Tibial nerve (tissue), 4 donors: ENCODE data around the gene ARRB1. TPM values are rescaled to one million over a fixed set of nuclear protein-coding genes. Genes with fewer than 3 reads are reported as not detected.
A peak's percentile ranks its signal among the peaks of the same experiment; 100 is the strongest.
"Not testable (repeated sequence)": the region's sequence is repeated elsewhere in the genome, so short reads cannot be mapped to it uniquely, and the experiment has no call there.

Experiments used
- DNase-seq, 2 donors: peaks; one replicate each; pipeline ENCODE4 v3.0.0-alpha.2; 2019; ENCODE audit warnings: low spot score in 2 of 2
- H3K27ac ChIP-seq, 4 donors: fragments of 200-600 bp; sonication (generic) in 3 of 4; one replicate each; pipeline ENCODE4 v1.5.1; 2017 to 2019; ENCODE audit warnings: mild to moderate bottlenecking in 1 of 4
- H3K27me3 ChIP-seq, 2 donors: fragments of 200-600 bp; sonication (generic) in 1 of 2; one replicate each; pipeline versions ENCODE4 v1.5.1 to v1.6.0; 2017 to 2019
- H3K36me3 ChIP-seq, 3 donors: fragments of 200-600 bp; sonication (generic); one replicate each; pipeline ENCODE4 v1.5.1; 2018 to 2019
- H3K4me1 ChIP-seq, 4 donors: fragments of 200-600 bp; sonication (generic) in 3 of 4; one replicate each; pipeline ENCODE4 v1.5.1; 2017 to 2019
- H3K4me3 ChIP-seq, 4 donors: fragments of 200-600 bp; sonication (generic) in 3 of 4; one replicate each; pipeline ENCODE4 v1.5.1; 2017 to 2019; ENCODE audit warnings: mild to moderate bottlenecking in 1 of 4, moderate library complexity in 1 of 4
- H3K9me3 ChIP-seq, 4 donors: fragments of 200-600 bp; sonication (generic) in 3 of 4; one replicate each; pipeline ENCODE4 v1.5.1; 2017 to 2019
- CTCF ChIP-seq, 5 experiments: fragments of 200-600 bp in 3 of 5; fragments of 450-650 bp in 2 of 5; sonication (generic) in 3 of 5; IDR thresholded peaks; one replicate each; pipeline ENCODE4 v1.5.1; 2016 to 2019; ENCODE audit warnings: antibody characterized with exemption in 5 of 5, mild to moderate bottlenecking in 3 of 5, moderate library complexity in 2 of 5
- EP300 ChIP-seq, 2 donors: sonication (generic); formaldehyde crosslinking; IDR thresholded peaks; one replicate each; pipeline ENCODE4 v1.6.1; 2017; ENCODE audit warnings: antibody characterized with exemption in 2 of 2, mild to moderate bottlenecking in 1 of 2
- POLR2A ChIP-seq, 2 donors: fragments of 450-650 bp; IDR thresholded peaks; one replicate each; pipeline ENCODE4 v1.6.1; 2017; ENCODE audit warnings: antibody characterized with exemption in 2 of 2, mild to moderate bottlenecking in 2 of 2, moderate library complexity in 2 of 2
- WGBS, 2 donors: methylation state at CpG; one replicate each; pipeline ENCODE4 v1.1.5; 2018; 5-methylcytosine and 5-hydroxymethylcytosine counted together
- total RNA-seq, 4 donors: library from RNA; depleted of rRNA; stranded (reverse); fragments of >200 nt; gene quantifications; one replicate each; pipeline ENCODE4 v1.1.0, GENCODE V29; 2016

Gene ARRB1
- total RNA-seq, 4 donors from 2014 or later, result 38.2 to 68.1 (median 45.8) TPM

- Histone ChIP-seq H3K4me3 (no peak overlapping the region), H3K27ac (peak overlapping the region in 1 of 4 donors; percentile 51), H3K4me1 (peaks cover 0 to 5% (median 0%) of the 10 kb centered on the region in 4 donors), H3K36me3 (no peaks in the 10 kb centered on the region), H3K27me3 (no peaks in the 10 kb centered on the region), H3K9me3 (peaks cover 0 to 14% (median 0%) of the 10 kb centered on the region in 4 donors)
- TF ChIP-seq CTCF (IDR thresholded peaks at IDR 0.05) (no peak), EP300 (IDR thresholded peaks at IDR 0.05) (no peak), POLR2A (IDR thresholded peaks at IDR 0.05) (no peak)
- DNase-seq, result no peak
- WGBS, 2 donors, result 39 to 54% methylated on average over 2 of the region's 2 CpGs
Measured at GRCh38 chr11:75365711-75366181, 14.3 kb upstream of the ARRB1 start.

GRCh38 chr11:75362285-75362684 lies 10.8 kb upstream of the ARRB1 start:
- not testable (repeated sequence) for H3K4me3 ChIP-seq, DNase-seq

GRCh38 chr11:75356613-75357012 lies 5.2 kb upstream of the ARRB1 start:
- 63 to 73% methylated on average over 2 of the region's 2 CpGs for WGBS, 2 donors
- Histone ChIP-seq H3K36me3 (no peaks in the 10 kb centered on the region), H3K4me3 (no peak overlapping the region), H3K27me3 (no peaks in the 10 kb centered on the region), H3K4me1 (peaks cover 0 to 16% (median 0%) of the 10 kb centered on the region in 4 donors), H3K27ac (no peak overlapping the region), H3K9me3 (no peaks in the 10 kb centered on the region)
- no peak for TF ChIP-seq CTCF (IDR thresholded peaks at IDR 0.05)
- DNase-seq, result no peak

More at GRCh38 chr11:75362285-75362684, 10.8 kb upstream of the ARRB1 start:
- not testable (repeated sequence) for H3K27me3 ChIP-seq, H3K4me1 ChIP-seq, H3K36me3 ChIP-seq, H3K9me3 ChIP-seq, H3K27ac ChIP-seq
- WGBS, 2 donors, result 75 to 79% methylated on average over 4 of the region's 4 CpGs

GRCh38 chr11:75355051-75355450 lies 3.6 kb upstream of the ARRB1 start:
- H3K4me1 ChIP-seq, result peaks cover 0 to 30% (median 3%) of the 10 kb centered on the region in 4 donors
- TF ChIP-seq POLR2A (IDR thresholded peaks at IDR 0.05) (no peak), EP300 (IDR thresholded peaks at IDR 0.05) (no peak), CTCF (IDR thresholded peaks at IDR 0.05) (no peak)
- H3K36me3 ChIP-seq, result no peaks in the 10 kb centered on the region
- no peak overlapping the region for H3K27ac ChIP-seq
- WGBS, 2 donors, result 91 to 97% methylated on average over 6 to 10 of the region's 10 CpGs
- DNase-seq, result no peak
- no peaks in the 10 kb centered on the region for H3K9me3 ChIP-seq
- H3K4me3 ChIP-seq, result no peak overlapping the region
- no peaks in the 10 kb centered on the region for H3K27me3 ChIP-seq

GRCh38 chr11:75352588-75353206 lies 1.2 kb upstream of the ARRB1 start:
- H3K4me1 ChIP-seq, result peaks cover 0 to 54% (median 26%) of the 10 kb centered on the region in 4 donors
- H3K9me3 ChIP-seq, result no peaks in the 10 kb centered on the region
- no peaks in the 10 kb centered on the region for H3K27me3 ChIP-seq
- no peak for TF ChIP-seq EP300 (IDR thresholded peaks at IDR 0.05)
- TF ChIP-seq POLR2A (IDR thresholded peaks at IDR 0.05), result no peak
- TF ChIP-seq CTCF (IDR thresholded peaks at IDR 0.05), result no peak
- DNase-seq, result no peak
- no peaks in the 10 kb centered on the region for H3K36me3 ChIP-seq
- H3K27ac ChIP-seq, result peak overlapping the region in 3 of 4 donors; percentile 91 to 95 (median 92)
- peak overlapping the region; percentile 45 to 83 (median 58) for H3K4me3 ChIP-seq
- WGBS, 2 donors, result 21 to 43% methylated on average over 4 to 5 of the region's 5 CpGs
